ENCODE measurements around the gene RAB40AL. TPM values are rescaled to one million over a fixed set of nuclear protein-coding genes. Genes with fewer than 3 reads are reported as not detected.
"Not testable (repeated sequence)": the region's sequence is repeated elsewhere in the genome, so short reads cannot be mapped to it uniquely, and the experiment has no call there.

The RAB40AL gene
- polyA plus RNA-seq, 1 donor (not counting 4 experiments of a cell fraction or from before 2014, with no cell fraction given): not detected

- no peak overlapping the region for H2AFZ ChIP-seq (ENCODE audit: control insufficient read depth, low read length)
- no peak overlapping the region for H3K27ac ChIP-seq (ENCODE audit: control insufficient read depth, insufficient read depth, low read length)
- dilution Hi-C loops (cut with MboI; ENCODE audit: extremely low pct_ligation_motif_present, low sequenced_read_pairs): no loop called here
- H3K9me1 ChIP-seq (ENCODE audit: control insufficient read depth, extremely low read depth, insufficient read depth, low read length): no peaks in the 10 kb centered on the region
- FAIRE-seq (no peak), DNase-seq (ENCODE audit: low read depth, low spot score) (no peak)
- no peak overlapping the region for H3K4me3 ChIP-seq (ENCODE audit: control insufficient read depth in 2 of 3, extremely low read depth in 1 of 3, insufficient read depth in 2 of 3, low read depth in 1 of 3, low read length in 3 of 3)
- H3K4me2 ChIP-seq (ENCODE audit: control insufficient read depth, extremely low read depth, insufficient read depth, low read depth, low read length): no peak overlapping the region
- H3K4me1 ChIP-seq (ENCODE audit: control insufficient read depth, extremely low read depth, insufficient read depth, low read length): no peaks in the 10 kb centered on the region
- H4K20me1 ChIP-seq (ENCODE audit: control insufficient read depth, extremely low read depth, insufficient read depth, low read length): no peaks in the 10 kb centered on the region
- H3K9me3 ChIP-seq (ENCODE audit: control insufficient read depth, low read depth, low read length): peaks cover 2% of the 10 kb centered on the region
- H3K79me2 ChIP-seq (ENCODE audit: control insufficient read depth, insufficient read depth, low read length): no peaks in the 10 kb centered on the region
- TF ChIP-seq, protein P1, sequence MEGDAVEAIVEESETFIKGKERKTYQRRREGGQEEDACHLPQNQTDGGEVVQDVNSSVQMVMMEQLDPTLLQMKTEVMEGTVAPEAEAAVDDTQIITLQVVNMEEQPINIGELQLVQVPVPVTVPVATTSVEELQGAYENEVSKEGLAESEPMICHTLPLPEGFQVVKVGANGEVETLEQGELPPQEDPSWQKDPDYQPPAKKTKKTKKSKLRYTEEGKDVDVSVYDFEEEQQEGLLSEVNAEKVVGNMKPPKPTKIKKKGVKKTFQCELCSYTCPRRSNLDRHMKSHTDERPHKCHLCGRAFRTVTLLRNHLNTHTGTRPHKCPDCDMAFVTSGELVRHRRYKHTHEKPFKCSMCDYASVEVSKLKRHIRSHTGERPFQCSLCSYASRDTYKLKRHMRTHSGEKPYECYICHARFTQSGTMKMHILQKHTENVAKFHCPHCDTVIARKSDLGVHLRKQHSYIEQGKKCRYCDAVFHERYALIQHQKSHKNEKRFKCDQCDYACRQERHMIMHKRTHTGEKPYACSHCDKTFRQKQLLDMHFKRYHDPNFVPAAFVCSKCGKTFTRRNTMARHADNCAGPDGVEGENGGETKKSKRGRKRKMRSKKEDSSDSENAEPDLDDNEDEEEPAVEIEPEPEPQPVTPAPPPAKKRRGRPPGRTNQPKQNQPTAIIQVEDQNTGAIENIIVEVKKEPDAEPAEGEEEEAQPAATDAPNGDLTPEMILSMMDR (optimal IDR thresholded peaks at IDR 0.05 in 1 of 3, IDR thresholded peaks at IDR 0.05 in 1 of 3, conservative IDR thresholded peaks at IDR 0.05 in 1 of 3; ENCODE audit: extremely low read depth in 1 of 3, insufficient read depth in 2 of 3, low read length in 3 of 3): no peak
- no peak for TF ChIP-seq EZH2 (IDR thresholded peaks at IDR 0.05; ENCODE audit: low read length)
- no peaks in the 10 kb centered on the region for H3K27me3 ChIP-seq (ENCODE audit: control insufficient read depth, extremely low read depth, insufficient read depth, low read length)
- no peak overlapping the region for H3K9ac ChIP-seq (ENCODE audit: control insufficient read depth, extremely low read depth, insufficient read depth, low read length)
- no peaks in the 10 kb centered on the region for H3K36me3 ChIP-seq (ENCODE audit: control insufficient read depth in 2 of 2, extremely low read depth in 1 of 2, insufficient read depth in 2 of 2, low read length in 2 of 2)
Measured at GRCh38 chrX:102966701-102967100, 29.6 kb downstream of the RAB40AL start.

DNA sequence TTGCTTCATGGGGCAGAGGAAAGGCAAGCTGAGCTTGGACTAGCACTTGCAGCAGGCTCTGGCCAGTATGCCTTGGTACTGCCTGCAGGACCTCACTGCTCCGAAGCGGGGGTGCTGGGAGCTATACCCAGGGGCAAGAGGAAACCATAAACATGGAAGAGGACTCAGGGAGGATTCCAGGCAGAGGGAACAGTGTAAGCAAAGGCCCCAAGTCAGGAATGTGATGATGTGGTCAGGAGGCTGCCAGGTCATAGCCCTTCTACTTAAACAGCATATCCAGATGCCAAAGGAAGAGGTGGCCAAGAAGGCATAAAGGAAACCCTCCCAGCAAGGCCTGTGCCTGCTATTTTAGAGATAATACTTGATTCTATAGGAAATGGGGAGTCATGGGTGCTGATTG is 31.1 kb downstream of the RAB40AL start:
- no peaks in the 10 kb centered on the region for H4K20me1 ChIP-seq (ENCODE audit: control insufficient read depth, extremely low read depth, insufficient read depth, low read length)
- H3K27ac ChIP-seq (ENCODE audit: control insufficient read depth, insufficient read depth, low read length): no peak overlapping the region
- no peaks in the 10 kb centered on the region for H3K27me3 ChIP-seq (ENCODE audit: control insufficient read depth, extremely low read depth, insufficient read depth, low read length)
- H3K9me3 ChIP-seq (ENCODE audit: control insufficient read depth, low read depth, low read length): peaks cover 2% of the 10 kb centered on the region
- H3K4me2 ChIP-seq (ENCODE audit: control insufficient read depth, extremely low read depth, insufficient read depth, low read depth, low read length): no peak overlapping the region
- no peaks in the 10 kb centered on the region for H3K4me1 ChIP-seq (ENCODE audit: control insufficient read depth, extremely low read depth, insufficient read depth, low read length)
- H3K9me1 ChIP-seq (ENCODE audit: control insufficient read depth, extremely low read depth, insufficient read depth, low read length): no peaks in the 10 kb centered on the region
- no peak overlapping the region for H3K4me3 ChIP-seq (ENCODE audit: control insufficient read depth in 2 of 3, extremely low read depth in 1 of 3, insufficient read depth in 2 of 3, low read depth in 1 of 3, low read length in 3 of 3)
- dilution Hi-C loops (cut with MboI; ENCODE audit: extremely low pct_ligation_motif_present, low sequenced_read_pairs): no loop called here
- no peak overlapping the region for H3K9ac ChIP-seq (ENCODE audit: control insufficient read depth, extremely low read depth, insufficient read depth, low read length)
- no peaks in the 10 kb centered on the region for H3K36me3 ChIP-seq (ENCODE audit: control insufficient read depth in 2 of 2, extremely low read depth in 1 of 2, insufficient read depth in 2 of 2, low read length in 2 of 2)
- FAIRE-seq: no peak
- DNase-seq (ENCODE audit: low read depth, low spot score): no peak
- H3K79me2 ChIP-seq (ENCODE audit: control insufficient read depth, insufficient read depth, low read length): no peaks in the 10 kb centered on the region
- H2AFZ ChIP-seq (ENCODE audit: control insufficient read depth, low read length): no peak overlapping the region
- TF ChIP-seq, protein P1 (optimal IDR thresholded peaks at IDR 0.05 in 1 of 3, IDR thresholded peaks at IDR 0.05 in 1 of 3, conservative IDR thresholded peaks at IDR 0.05 in 1 of 3; ENCODE audit: extremely low read depth in 1 of 3, insufficient read depth in 2 of 3, low read length in 3 of 3): no peak

GRCh38 chrX:102971536-102971935 is 34.5 kb downstream of the RAB40AL start:
- H3K9me3 ChIP-seq (ENCODE audit: control insufficient read depth, low read depth, low read length); H2AFZ ChIP-seq (ENCODE audit: control insufficient read depth, low read length); H3K79me2 ChIP-seq (ENCODE audit: control insufficient read depth, insufficient read depth, low read length); H3K27ac ChIP-seq (ENCODE audit: control insufficient read depth, insufficient read depth, low read length); H3K36me3 ChIP-seq (ENCODE audit: control insufficient read depth in 2 of 2, extremely low read depth in 1 of 2, insufficient read depth in 2 of 2, low read length in 2 of 2); dilution Hi-C loops (cut with MboI; ENCODE audit: extremely low pct_ligation_motif_present, low sequenced_read_pairs); FAIRE-seq; H3K9me1 ChIP-seq (ENCODE audit: control insufficient read depth, extremely low read depth, insufficient read depth, low read length); DNase-seq (ENCODE audit: low read depth, low spot score); H3K4me3 ChIP-seq (ENCODE audit: control insufficient read depth in 2 of 3, extremely low read depth in 1 of 3, insufficient read depth in 2 of 3, low read depth in 1 of 3, low read length in 3 of 3); H3K27me3 ChIP-seq (ENCODE audit: control insufficient read depth, extremely low read depth, insufficient read depth, low read length); H4K20me1 ChIP-seq (ENCODE audit: control insufficient read depth, extremely low read depth, insufficient read depth, low read length); H3K4me2 ChIP-seq (ENCODE audit: control insufficient read depth, extremely low read depth, insufficient read depth, low read depth, low read length); H3K9ac ChIP-seq (ENCODE audit: control insufficient read depth, extremely low read depth, insufficient read depth, low read length); H3K4me1 ChIP-seq (ENCODE audit: control insufficient read depth, extremely low read depth, insufficient read depth, low read length): not testable (repeated sequence)

Measured in keratinocyte (primary cell).